ENCODE measurements around the gene LHX4.

LHX4 gene

GRCh38 chr1:180224902-180225301 lies 5.2 kb upstream of the LHX4 start:
- no peak overlapping the region for H3K4me3 ChIP-seq (ENCODE audit: low read length)
- DNase-seq (ENCODE audit: low read depth) = no peak
- no peak for TF ChIP-seq CTCF (conservative IDR thresholded peaks at IDR 0.05; ENCODE audit: low read length)

DNA sequence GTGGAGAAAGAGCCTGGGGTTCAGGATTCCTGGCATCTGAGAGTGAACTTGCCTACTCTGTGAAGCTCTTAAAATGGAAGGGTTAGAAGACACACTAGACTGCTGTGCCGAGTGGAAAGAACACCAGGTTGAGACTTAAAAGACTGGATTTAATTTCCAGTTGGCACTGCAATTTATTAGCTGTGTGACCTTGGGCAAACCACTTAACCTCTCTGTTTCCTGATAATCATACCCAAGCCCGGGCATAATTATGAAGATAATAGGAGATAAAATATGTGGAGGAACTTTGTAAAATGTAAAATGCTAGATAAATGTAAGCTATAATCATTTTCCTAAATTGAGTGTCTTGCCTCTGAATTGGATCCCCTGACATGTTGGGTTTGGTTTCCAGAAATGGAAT lies 4.7 kb upstream of the LHX4 start:
- no peak for DNase-seq (ENCODE audit: low read depth)
- H3K4me3 ChIP-seq (ENCODE audit: low read length) = no peak overlapping the region
- TF ChIP-seq CTCF (conservative IDR thresholded peaks at IDR 0.05; ENCODE audit: low read length) = no peak

GRCh38 chr1:180227861-180228647 lies 2.0 kb upstream of the LHX4 start:
- H3K4me3 ChIP-seq (ENCODE audit: low read length) = no peak overlapping the region

DNA sequence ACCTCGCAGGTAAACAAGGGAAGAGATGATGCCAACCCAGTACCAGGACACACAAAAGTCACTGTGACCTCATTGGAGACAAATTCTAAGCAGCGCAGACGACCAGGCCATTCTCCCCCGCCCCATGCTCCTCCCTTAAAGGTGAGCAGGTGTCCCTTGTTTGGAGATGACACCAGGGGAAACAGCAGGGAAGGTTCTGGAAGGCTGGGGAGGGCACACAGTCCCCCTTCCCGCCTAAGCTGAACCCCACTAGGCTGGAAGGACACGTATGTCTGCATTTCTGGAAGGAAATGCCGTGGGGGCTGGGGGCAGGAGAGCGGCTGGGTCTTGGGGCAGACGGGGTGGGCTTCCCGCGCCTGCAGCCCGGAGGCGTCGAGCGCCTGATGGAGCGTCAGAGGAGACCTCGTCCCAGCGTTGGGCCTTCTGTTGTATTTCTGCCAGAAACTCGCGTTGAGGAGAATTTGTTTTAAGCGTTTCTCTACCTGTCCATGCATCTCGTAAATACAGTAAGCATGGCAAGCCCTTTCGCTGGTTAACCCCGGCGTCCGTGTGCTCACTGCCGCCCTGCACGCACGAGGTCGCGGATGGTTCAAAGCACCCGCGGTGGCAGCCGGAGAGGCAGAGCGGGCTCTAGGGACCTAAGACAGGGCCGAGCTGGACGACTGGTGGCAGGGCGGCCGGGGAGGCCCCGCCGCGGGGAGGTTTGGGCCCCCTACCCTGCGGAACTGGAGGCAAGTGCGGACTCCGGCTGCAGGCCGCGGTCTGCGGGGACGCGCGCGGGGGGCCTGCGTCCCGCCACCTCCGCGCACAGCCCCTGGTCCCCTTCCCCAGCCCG lies 1.2 kb upstream of the LHX4 start:
- no peak overlapping the region for H3K4me3 ChIP-seq (ENCODE audit: low read length)
- DNase-seq (ENCODE audit: low read depth) = no peak
- TF ChIP-seq CTCF (conservative IDR thresholded peaks at IDR 0.05; ENCODE audit: low read length) = no peak

More at GRCh38 chr1:180227861-180228647, 2.0 kb upstream of the LHX4 start:
- TF ChIP-seq CTCF (conservative IDR thresholded peaks at IDR 0.05; ENCODE audit: low read length) = no peak
- DNase-seq (ENCODE audit: low read depth) = no peak

DNA sequence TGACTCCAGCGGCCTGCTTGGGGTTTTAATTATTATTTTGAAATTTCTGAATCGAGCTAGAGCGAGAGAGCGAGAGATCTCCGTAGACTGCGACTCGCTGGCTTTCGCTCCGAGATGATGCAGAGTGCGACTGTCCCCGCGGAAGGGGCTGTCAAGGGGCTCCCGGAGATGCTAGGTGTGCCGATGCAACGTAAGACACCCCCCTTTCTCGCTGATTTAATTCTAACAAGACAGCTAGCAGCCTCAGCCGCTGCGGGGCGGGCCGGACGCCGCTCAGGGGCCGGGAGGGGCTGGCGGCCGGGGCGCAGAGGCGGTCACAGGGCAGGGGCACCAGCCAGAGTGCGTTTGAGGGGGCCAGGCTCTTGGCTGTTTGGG lies 339 bp downstream of the LHX4 start:
- no peak for TF ChIP-seq CTCF (conservative IDR thresholded peaks at IDR 0.05; ENCODE audit: low read length)
- DNase-seq (ENCODE audit: low read depth) = no peak
- peak overlapping the region; percentile 51 for H3K4me3 ChIP-seq (ENCODE audit: low read length)

GRCh38 chr1:180230791-180231505 lies 884 bp downstream of the LHX4 start:
- DNase-seq (ENCODE audit: low read depth) = peak; percentile 61
- peak overlapping the region; percentile 51 for H3K4me3 ChIP-seq (ENCODE audit: low read length)
- no peak for TF ChIP-seq CTCF (conservative IDR thresholded peaks at IDR 0.05; ENCODE audit: low read length)

Data from AG10803 (cell line).